ENCODE data around the gene RTL10. TPM values are rescaled to one million over a fixed set of nuclear protein-coding genes. Genes with fewer than 3 reads are reported as not detected.

Gene RTL10
- total and polyA plus RNA-seq, 2 of the 13 experiments (the other 11 are each of a cell fraction or from before 2014, with no cell fraction given), result 14.1 to 15.8 TPM

DNA sequence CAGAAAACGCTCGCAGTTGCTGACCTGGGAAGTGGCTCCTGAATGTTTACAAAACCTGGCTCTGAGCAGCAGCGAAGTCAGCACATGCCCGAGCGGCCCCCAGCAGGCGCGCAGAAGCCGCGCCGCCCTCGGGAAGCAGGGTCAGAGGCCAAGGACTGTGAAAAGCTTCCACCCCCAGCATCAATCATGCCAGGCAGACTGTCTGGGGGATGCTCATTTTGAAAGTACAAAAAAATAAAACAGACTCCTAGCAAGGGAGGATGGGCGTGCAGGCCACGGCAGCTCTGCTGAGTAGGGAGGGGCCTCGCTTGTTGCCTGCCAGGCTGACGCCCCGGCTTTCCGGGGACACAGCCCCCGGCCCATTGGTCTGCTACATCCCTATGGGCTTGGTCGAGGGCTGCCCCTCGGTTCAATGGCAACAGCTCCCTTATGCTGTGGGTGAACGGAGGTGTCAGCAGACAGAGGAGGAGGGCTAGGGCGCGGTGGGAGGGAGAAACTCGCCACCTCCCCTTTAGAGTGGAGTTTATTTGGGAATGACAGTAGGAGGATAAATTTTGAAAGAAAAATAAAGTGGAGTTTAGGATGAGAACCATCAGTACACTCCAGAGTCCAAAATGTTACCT is 37.7 kb upstream of the RTL10 start:
- H4K20me1 ChIP-seq (ENCODE audit: insufficient read depth, low read length), result no peaks in the 10 kb centered on the region
- no peak overlapping the region for H3K9ac ChIP-seq (ENCODE audit: insufficient read depth, low read depth, low read length)
- DNase-seq (ENCODE audit: low spot score) (peak; percentile 76), FAIRE-seq (peak; percentile 90), ATAC-seq (peak; percentile 80)
- H3K4me3 ChIP-seq (replicated peaks in 1 of 3; ENCODE audit: insufficient read depth in 1 of 3, low read depth in 2 of 3, low read length in 3 of 3), result no peak overlapping the region
- H3K27me3 ChIP-seq (ENCODE audit: control insufficient read depth in 1 of 2, insufficient read depth in 2 of 2, low read length in 2 of 2), result no peaks in the 10 kb centered on the region
- no peaks in the 10 kb centered on the region for H3K79me2 ChIP-seq (ENCODE audit: insufficient read depth, low read length)
- 0 out of 2 replicates have a peak overlapping the region, but pooled peaks have one; percentile 42 for H3K4me2 ChIP-seq (ENCODE audit: low read depth, low read length)
- H3K36me3 ChIP-seq (replicated peaks in 1 of 2; ENCODE audit: control insufficient read depth in 1 of 2, insufficient read depth in 2 of 2, low read length in 2 of 2), result peaks cover 2 to 7% of the 10 kb centered on the region in 2 experiments; a peak in 3 of 5 replicates
- intact Hi-C loops (cut with micrococcal nuclease; ENCODE audit: unreplicated experiment) (loop anchor here (5.0 kb wide), 1 partner anchor 70 kb away; no protein-coding TSS in a partner anchor), in situ Hi-C loops (cut with HindIII; ENCODE audit: extremely low pct_ligation_motif_present, low pct_unique_long_range_greater_than_20kb) (no loop called here)
- 27% methylated on average over 22 of the region's 24 CpGs for WGBS (ENCODE audit: low lambda C conversion rate)
- CTCF ChIA-PET (ENCODE audit: low intra/inter-chr PET ratio, low total read pairs), result no interaction called here
- no peaks in the 10 kb centered on the region for H3K9me3 ChIP-seq (ENCODE audit: low read length)
- H3K27ac ChIP-seq (ENCODE audit: extremely low read length, insufficient read depth, low read length), result peak overlapping the region; percentile 66
- no TSS peak for BruUV-seq (replicated peaks)
- POLR2A ChIA-PET, result interaction anchor here (0.6 to 1.9 kb wide), 4 partner anchors 9 to 186 kb away, joined by 3 to 10 read pairs (median 7); no protein-coding TSS in a partner anchor
- H2AFZ ChIP-seq (ENCODE audit: low read length), result no peak overlapping the region
- H3K4me1 ChIP-seq (ENCODE audit: insufficient read depth, low read length), result peaks cover 32% of the 10 kb centered on the region
- TF ChIP-seq ZNF512B (CRISPR knock-in tag; IDR thresholded peaks at IDR 0.05; ENCODE audit: borderline replicate concordance) (no peak), SRSF9 (IDR thresholded peaks at IDR 0.05; ENCODE audit: borderline replicate concordance, insufficient read depth, low read depth, low read length, poor library complexity, severe bottlenecking) (no peak), NFE2 (CRISPR knock-in tag; IDR thresholded peaks at IDR 0.05) (no peak), ZNF777 (CRISPR knock-in tag; IDR thresholded peaks at IDR 0.05) (peak; percentile 72), ZNF749 (CRISPR knock-in tag; IDR thresholded peaks at IDR 0.05; ENCODE audit: borderline replicate concordance) (peak; percentile 89; the same call in 1 of the 2 replicates), MLX (CRISPR knock-in tag; IDR thresholded peaks at IDR 0.05) (peak; percentile 84), FOXK2 (IDR thresholded peaks at IDR 0.05) (no peak), MED13 (CRISPR knock-in tag; IDR thresholded peaks at IDR 0.05) (0 out of 2 replicates have a peak, but pooled peaks have one; percentile 70), TBL1XR1 (IDR thresholded peaks at IDR 0.05; ENCODE audit: borderline replicate concordance, low read length, partially characterized antibody) (no peak), KAT8 (CRISPR knock-in tag; IDR thresholded peaks at IDR 0.05) (peak; percentile 85), CENPX (CRISPR knock-in tag; IDR thresholded peaks at IDR 0.05) (no peak), FOXK1 (CRISPR knock-in tag; IDR thresholded peaks at IDR 0.05; ENCODE audit: borderline replicate concordance, low read depth) (peak; percentile 76; the same call in 1 of the 2 replicates), ATAD3A (CRISPR knock-in tag; IDR thresholded peaks at IDR 0.05) (peak; percentile 91; the same call in 1 of the 2 replicates), FOXJ3 (CRISPR knock-in tag; IDR thresholded peaks at IDR 0.05; ENCODE audit: borderline replicate concordance) (peak; percentile 67), ZNF75D (CRISPR knock-in tag; IDR thresholded peaks at IDR 0.05; ENCODE audit: borderline replicate concordance) (peak; percentile 90; the same call in 1 of the 2 replicates), ZBTB42 (CRISPR knock-in tag; IDR thresholded peaks at IDR 0.05) (peak; percentile 79; the same call in 1 of the 2 replicates), PAWR (CRISPR knock-in tag; IDR thresholded peaks at IDR 0.05; ENCODE audit: borderline replicate concordance) (0 out of 2 replicates have a peak, but pooled peaks have one; percentile 34), FOSL1 (CRISPR knock-in tag; IDR thresholded peaks at IDR 0.05; ENCODE audit: borderline replicate concordance) (peak; percentile 61; the same call in 1 of the 2 replicates), ZNF644 (CRISPR knock-in tag; IDR thresholded peaks at IDR 0.05; ENCODE audit: low read depth) (no peak)
- TF ChIP-seq, protein P1, sequence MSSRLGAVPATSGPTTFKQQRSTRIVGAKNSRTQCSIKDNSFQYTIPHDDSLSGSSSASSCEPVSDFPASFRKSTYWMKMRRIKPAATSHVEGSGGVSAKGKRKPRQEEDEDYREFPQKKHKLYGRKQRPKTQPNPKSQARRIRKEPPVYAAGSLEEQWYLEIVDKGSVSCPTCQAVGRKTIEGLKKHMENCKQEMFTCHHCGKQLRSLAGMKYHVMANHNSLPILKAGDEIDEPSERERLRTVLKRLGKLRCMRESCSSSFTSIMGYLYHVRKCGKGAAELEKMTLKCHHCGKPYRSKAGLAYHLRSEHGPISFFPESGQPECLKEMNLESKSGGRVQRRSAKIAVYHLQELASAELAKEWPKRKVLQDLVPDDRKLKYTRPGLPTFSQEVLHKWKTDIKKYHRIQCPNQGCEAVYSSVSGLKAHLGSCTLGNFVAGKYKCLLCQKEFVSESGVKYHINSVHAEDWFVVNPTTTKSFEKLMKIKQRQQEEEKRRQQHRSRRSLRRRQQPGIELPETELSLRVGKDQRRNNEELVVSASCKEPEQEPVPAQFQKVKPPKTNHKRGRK (CRISPR knock-in tag; IDR thresholded peaks at IDR 0.05), result no peak

All from HepG2 (cell line).